ENCODE measurements around the gene MICALL1.

MICALL1 gene

DNA sequence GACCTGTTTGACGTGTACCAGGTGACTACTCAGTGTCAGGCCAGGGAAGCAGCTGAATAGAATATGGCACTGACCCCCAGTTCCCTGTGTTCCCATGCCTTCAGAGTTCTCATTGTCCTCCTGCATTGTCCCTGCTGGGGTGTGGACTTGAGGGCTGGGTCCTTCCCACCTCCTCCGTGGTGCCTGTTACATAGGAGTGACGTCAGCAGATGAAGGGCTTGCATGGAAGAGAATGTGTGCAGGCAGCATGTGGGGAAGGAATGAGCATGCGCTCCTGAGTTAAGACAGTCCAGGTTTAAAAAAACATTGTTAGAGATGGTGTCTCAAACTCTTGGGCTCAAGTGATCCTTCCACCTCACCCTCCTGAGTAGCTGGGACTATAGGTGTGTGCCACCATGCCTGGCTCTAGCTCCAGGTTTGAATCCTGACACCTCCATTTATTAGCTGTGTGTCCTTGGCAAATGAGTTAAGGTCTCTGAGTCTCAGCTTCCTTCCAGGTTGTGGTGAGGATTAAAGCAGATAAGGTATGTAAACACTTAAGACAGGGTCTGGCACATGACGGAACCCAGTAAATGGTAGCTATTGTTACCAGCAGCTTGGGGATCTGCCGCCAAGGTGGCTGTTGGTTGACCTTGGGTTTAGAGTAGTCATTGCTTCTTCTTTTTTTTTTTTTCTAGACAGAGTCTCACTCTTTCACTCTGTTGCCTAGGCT is 85.8 kb downstream of the MICALL1 start:
- Mint-ChIP-seq H3K36me3 (ENCODE audit: low read depth) (no peaks in the 10 kb centered on the region), H3K4me3 (no peak overlapping the region), H3K9me3 (no peaks in the 10 kb centered on the region), H3K27me3 (no peaks in the 10 kb centered on the region), H3K4me1 (ENCODE audit: low read depth) (peaks cover 21% of the 10 kb centered on the region), H3K27ac (no peak overlapping the region)
